OCI-LY3 (cell line): Measurements from ENCODE around the gene IL25.

Experiments used
- H2AFZ ChIP-seq: fragments of 200-600, 300-600 bp; shearing (Covaris generic); 2 replicates; pipeline ENCODE4 v1.6.0; 2014; ENCODE audit warnings: antibody characterized with exemption, low read depth, low read length
- H3K27ac ChIP-seq: fragments of 200-600, 300-600 bp; sonication (generic); 2 replicates; pipeline ENCODE4 v1.5.1; 2014; ENCODE audit warnings: mild to moderate bottlenecking, low read length, moderate library complexity, mixed read lengths
- H3K27me3 ChIP-seq: fragments of 200-600, 300-600 bp; sonication (generic); 2 replicates; pipeline ENCODE4 v1.6.1; 2014; ENCODE audit warnings: low read depth, low read length, mixed read lengths
- H3K36me3 ChIP-seq: fragments of 200-600, 300-600 bp; sonication (generic); replicated peaks from 2 replicates; pipeline ENCODE3; 2014; ENCODE audit warnings: low read depth, low read length, mixed read lengths
- H3K4me1 ChIP-seq: fragments of 300-600, 200-600 bp; sonication (generic); 2 replicates; pipeline ENCODE4 v1.6.1; 2014; ENCODE audit warnings: low read length, mixed read lengths
- H3K4me2 ChIP-seq: fragments of 200-600, 300-600 bp; sonication (generic); 2 replicates; pipeline ENCODE4 v1.6.1; 2014; ENCODE audit warnings: low read length, mixed read lengths
- H3K4me3 ChIP-seq: fragments of 300-600, 200-600 bp; sonication (generic); 2 replicates; pipeline ENCODE4 v1.5.1; 2014; ENCODE audit warnings: antibody characterized with exemption, mild to moderate bottlenecking, low read length, moderate library complexity
- H3K79me2 ChIP-seq: fragments of 300-600, 200-600 bp; shearing (Covaris generic); 2 replicates; pipeline ENCODE4 v1.6.1; 2014; ENCODE audit warnings: mild to moderate bottlenecking, low read length, mixed read lengths
- H3K9ac ChIP-seq: fragments of 300-600, 200-600 bp; shearing (Covaris generic); 2 replicates; pipeline ENCODE4 v1.6.0; 2014; ENCODE audit warnings: mild to moderate bottlenecking, low read length, moderate library complexity
- H3K9me3 ChIP-seq: fragments of 200-600, 300-600 bp; shearing (Covaris generic); 2 replicates; pipeline ENCODE4 v1.6.1; 2014; ENCODE audit warnings: low read length, mixed read lengths; ENCODE audit not compliant: insufficient read depth
- H4K20me1 ChIP-seq: fragments of 200-600, 300-600 bp; sonication (generic); 2 replicates; pipeline ENCODE4 v1.6.1; 2016; ENCODE audit warnings: low read length, mixed read lengths; ENCODE audit not compliant: insufficient read depth
- EZH2phosphoT487 ChIP-seq: fragments of 200-600 bp; shearing (Covaris generic); IDR thresholded peaks from 2 replicates; pipeline ENCODE4 v1.6.1; 2018; ENCODE audit warnings: antibody characterized with exemption, mixed run types, low read depth
- TF ChIP-seq, protein P1 (sequence below): fragments of 200-600, 300-600 bp; sonication (generic); IDR thresholded peaks from 2 replicates; pipeline ENCODE4 v1.5.1; 2014; ENCODE audit warnings: antibody characterized with exemption, low read length, low read depth

The IL25 gene

DNA sequence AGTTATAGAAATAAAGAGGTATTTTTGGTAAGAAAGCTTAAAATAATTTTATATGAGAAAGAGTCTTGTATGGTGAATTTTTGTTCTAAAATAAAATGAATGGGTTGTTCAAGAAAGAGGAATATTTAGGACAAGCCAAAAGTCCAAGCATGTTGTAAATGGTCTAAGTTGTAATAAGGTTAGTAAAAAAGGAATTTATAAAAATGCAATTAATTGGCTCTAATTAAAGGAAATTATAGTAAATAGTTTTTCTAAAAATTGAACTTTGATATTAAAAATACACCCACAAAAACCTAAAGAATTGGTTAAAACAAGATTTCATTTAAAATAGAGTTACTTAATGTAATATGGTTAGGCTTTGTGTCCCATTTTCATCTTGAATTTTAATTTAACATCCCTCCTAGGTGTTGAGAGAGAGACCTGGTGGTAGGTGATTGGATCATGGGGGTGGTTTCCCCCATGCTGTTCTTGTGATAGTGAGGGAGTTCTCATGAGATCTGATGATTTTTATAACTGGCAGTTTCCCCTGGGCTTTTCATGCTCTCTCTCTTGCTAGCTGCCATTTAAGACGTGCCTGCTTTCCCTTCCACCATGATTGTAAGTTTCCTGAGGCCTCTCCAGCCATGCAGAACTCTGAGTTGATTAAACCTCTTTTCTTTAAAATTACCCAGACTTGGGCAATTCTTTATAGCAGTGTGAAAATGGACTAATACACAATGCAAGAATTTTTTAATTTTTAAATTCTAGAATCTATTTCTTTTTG is 32.9 kb upstream of the IL25 start:
- Histone ChIP-seq H2AFZ (no peak overlapping the region), H3K4me3 (no peak overlapping the region), H3K4me2 (no peak overlapping the region), H3K27ac (no peak overlapping the region), H3K27me3 (no peaks in the 10 kb centered on the region; the same call in 1 of the 2 replicates), H3K9me3 (peaks cover 19% of the 10 kb centered on the region), H4K20me1 (no peaks in the 10 kb centered on the region), H3K36me3 (no peaks in the 10 kb centered on the region), H3K79me2 (no peaks in the 10 kb centered on the region), H3K4me1 (no peaks in the 10 kb centered on the region), H3K9ac (no peak overlapping the region)
- TF ChIP-seq, protein P1, sequence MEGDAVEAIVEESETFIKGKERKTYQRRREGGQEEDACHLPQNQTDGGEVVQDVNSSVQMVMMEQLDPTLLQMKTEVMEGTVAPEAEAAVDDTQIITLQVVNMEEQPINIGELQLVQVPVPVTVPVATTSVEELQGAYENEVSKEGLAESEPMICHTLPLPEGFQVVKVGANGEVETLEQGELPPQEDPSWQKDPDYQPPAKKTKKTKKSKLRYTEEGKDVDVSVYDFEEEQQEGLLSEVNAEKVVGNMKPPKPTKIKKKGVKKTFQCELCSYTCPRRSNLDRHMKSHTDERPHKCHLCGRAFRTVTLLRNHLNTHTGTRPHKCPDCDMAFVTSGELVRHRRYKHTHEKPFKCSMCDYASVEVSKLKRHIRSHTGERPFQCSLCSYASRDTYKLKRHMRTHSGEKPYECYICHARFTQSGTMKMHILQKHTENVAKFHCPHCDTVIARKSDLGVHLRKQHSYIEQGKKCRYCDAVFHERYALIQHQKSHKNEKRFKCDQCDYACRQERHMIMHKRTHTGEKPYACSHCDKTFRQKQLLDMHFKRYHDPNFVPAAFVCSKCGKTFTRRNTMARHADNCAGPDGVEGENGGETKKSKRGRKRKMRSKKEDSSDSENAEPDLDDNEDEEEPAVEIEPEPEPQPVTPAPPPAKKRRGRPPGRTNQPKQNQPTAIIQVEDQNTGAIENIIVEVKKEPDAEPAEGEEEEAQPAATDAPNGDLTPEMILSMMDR: no peak

DNA sequence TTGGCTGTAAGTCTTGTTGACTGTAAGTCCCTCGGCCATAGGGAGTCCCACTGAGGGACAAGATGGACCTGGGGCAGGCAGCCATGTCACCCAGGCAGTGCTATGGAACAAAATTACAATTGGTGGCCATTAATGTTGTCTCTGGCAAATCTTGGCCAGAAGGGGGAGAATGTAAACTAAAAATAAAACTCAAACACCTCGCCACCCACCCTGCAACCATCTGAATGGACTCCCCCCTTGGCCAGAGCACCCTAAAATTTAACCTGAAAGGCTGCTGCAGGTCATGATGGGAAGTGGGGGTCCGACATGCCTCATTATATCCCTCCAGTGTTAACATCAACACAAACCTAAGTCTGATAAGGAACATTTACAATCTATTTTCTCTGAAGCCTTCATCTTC is 28.1 kb upstream of the IL25 start:
- Histone ChIP-seq H3K4me1 (no peaks in the 10 kb centered on the region), H3K9me3 (peaks cover 14% of the 10 kb centered on the region; the same call in 1 of the 2 replicates), H3K36me3 (no peaks in the 10 kb centered on the region), H3K27ac (no peak overlapping the region), H2AFZ (peak overlapping the region; percentile 12; the same call in 1 of the 2 replicates), H3K4me2 (no peak overlapping the region), H3K79me2 (no peaks in the 10 kb centered on the region), H4K20me1 (no peaks in the 10 kb centered on the region), H3K27me3 (no peaks in the 10 kb centered on the region; the same call in 1 of the 2 replicates), H3K9ac (no peak overlapping the region), H3K4me3 (no peak overlapping the region)
- TF ChIP-seq, protein P1: no peak
- no peak for TF ChIP-seq EZH2phosphoT487

DNA sequence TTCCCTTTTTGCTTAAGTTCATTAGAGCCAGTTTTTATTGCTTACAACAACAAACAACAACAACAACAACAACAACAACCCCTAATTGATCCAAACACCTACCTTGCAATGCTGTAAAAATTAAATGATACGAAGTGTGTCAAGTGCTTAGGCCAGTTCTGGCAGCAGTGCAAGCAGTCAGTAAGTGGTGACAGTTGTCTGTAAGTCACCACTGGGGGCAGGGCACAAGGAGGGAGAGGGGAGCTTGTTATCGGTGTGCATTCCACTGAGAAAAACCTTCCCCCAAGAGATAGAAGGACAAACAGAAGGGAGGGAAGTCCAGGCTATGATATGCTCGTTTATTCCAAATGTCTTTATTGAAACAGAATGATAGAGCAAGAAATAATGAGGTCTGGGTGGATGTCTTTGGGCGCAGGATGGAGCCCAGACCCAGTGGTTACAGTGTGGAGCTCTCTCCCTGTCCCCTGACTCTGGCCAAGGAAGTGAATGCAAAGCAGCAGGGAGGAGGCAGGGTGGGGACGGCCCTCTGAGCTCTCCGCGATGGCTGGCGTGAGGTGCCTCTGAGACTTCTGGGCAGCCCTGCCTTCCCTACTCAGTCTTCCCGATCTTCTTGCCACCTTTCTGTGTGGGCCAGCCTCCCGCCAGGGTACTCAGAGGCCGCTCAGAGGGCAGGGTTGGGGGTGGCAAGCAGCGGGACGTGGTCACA is 26.5 kb upstream of the IL25 start:
- no peaks in the 10 kb centered on the region for H3K79me2 ChIP-seq
- TF ChIP-seq EZH2phosphoT487: no peak
- TF ChIP-seq, protein P1: no peak
- H3K9ac ChIP-seq: no peak overlapping the region
- H3K27ac ChIP-seq: no peak overlapping the region
- no peak overlapping the region for H2AFZ ChIP-seq
- no peaks in the 10 kb centered on the region for H3K36me3 ChIP-seq
- H3K4me1 ChIP-seq: no peaks in the 10 kb centered on the region
- H3K4me2 ChIP-seq: no peak overlapping the region
- H3K27me3 ChIP-seq: no peaks in the 10 kb centered on the region; the same call in 1 of the 2 replicates
- no peak overlapping the region for H3K4me3 ChIP-seq
- no peaks in the 10 kb centered on the region for H4K20me1 ChIP-seq
- 0 out of 2 replicates have a peak, but pooled peaks cover 2% of the 10 kb centered on the region for H3K9me3 ChIP-seq

DNA sequence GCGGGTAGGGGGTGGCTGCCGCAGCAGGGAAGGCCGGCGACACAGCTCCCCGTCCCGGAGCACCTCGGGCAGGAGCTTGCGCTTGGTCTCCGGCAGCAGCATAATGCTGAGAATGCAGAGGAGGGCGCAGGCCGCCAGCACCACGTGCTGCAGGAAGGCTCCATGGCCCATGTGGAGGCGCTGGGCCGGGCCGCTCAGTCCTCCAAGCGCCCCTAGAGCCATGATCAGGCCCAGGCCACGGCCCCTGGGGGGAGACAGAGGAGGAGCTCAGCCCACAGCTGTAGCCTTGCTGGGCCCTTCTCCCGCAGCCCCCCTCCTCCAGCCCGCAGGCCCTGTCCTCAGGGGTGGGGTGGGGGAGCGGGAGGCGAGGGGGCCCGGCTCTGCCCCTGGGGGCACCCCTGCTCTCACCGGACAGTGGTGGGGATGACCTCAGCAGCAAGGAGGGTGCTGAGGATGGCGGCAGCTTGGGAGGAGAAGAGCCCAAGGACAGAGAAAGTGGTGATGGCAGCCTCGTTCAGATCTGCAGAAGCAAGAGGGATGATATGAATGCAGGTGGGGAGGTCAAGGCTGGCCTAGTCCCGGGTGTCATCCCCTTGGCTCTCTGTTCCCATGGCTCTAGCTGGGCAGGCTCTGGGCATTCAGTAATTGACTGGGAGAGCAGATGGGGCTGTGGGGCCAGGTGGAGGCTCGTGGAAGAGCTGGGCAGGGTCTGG is 25.8 kb upstream of the IL25 start:
- H3K4me3 ChIP-seq: no peak overlapping the region
- no peak overlapping the region for H3K4me2 ChIP-seq
- no peaks in the 10 kb centered on the region for H3K79me2 ChIP-seq
- no peak overlapping the region for H2AFZ ChIP-seq
- no peaks in the 10 kb centered on the region for H3K4me1 ChIP-seq
- no peak for TF ChIP-seq EZH2phosphoT487
- TF ChIP-seq, protein P1: no peak
- no peaks in the 10 kb centered on the region for H3K9me3 ChIP-seq
- no peaks in the 10 kb centered on the region for H3K36me3 ChIP-seq
- no peak overlapping the region for H3K27ac ChIP-seq
- no peaks in the 10 kb centered on the region; the same call in 1 of the 2 replicates for H3K27me3 ChIP-seq
- no peak overlapping the region for H3K9ac ChIP-seq
- H4K20me1 ChIP-seq: no peaks in the 10 kb centered on the region
